Measurements from ENCODE around the gene GSK3B.

GSK3B gene

DNA sequence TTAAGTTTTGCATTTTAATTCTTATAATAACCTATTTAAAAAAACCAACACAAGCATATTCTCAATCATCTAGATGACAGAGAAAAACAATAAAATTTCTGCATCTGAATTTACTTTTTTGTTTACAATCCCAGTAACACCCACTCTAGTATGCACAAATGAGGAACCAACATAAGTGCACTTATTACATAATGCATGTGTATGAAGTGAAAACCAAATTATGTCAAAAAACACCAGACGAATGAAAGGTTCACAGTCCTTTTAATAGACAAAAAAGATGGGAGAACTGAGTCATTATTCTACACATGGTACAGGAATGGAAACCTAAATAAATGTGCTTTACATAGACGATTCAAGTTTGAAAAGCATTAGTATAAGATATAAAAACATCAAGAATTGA is 220.6 kb downstream of the GSK3B start:
- Mint-ChIP-seq H3K4me1 (peaks cover 31% of the 10 kb centered on the region), H3K27ac (no peak overlapping the region), H3K9me3 (no peaks in the 10 kb centered on the region), H3K4me3 (no peak overlapping the region), H3K27me3 (no peaks in the 10 kb centered on the region)
- no peak for DNase-seq
- ATAC-seq, result no peak

GRCh38 chr3:119872773-119873172 is 221.5 kb downstream of the GSK3B start:
- H3K4me1 Mint-ChIP-seq, result peaks cover 31% of the 10 kb centered on the region
- H3K4me3 Mint-ChIP-seq, result no peak overlapping the region
- ATAC-seq (no peak), DNase-seq (no peak)
- no peaks in the 10 kb centered on the region for H3K27me3 Mint-ChIP-seq
- peak overlapping the region in 1 of 2 donors; percentile 37 for H3K27ac Mint-ChIP-seq
- no peaks in the 10 kb centered on the region for H3K9me3 Mint-ChIP-seq

DNA sequence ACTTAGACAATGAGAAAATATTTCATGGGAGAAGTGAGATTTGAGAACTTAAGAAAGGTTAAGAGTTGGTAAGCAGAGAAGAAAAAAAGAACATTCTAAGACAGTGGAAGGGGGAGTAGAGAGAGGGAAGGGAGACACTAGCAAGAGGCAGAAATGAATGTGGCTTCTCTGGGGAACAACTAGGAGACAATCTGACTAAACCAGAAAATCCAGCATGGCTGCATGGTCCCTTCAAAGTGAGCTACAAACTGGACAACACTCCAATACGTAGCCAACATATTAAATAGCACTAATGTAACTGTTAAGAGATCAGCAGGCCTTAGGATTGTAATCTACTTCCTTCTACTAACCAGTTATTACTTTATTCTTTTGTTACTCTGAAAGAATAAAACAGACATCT is 222.7 kb downstream of the GSK3B start:
- H3K4me3 Mint-ChIP-seq, result no peak overlapping the region
- H3K27ac Mint-ChIP-seq, result no peak overlapping the region
- peaks cover 31% of the 10 kb centered on the region for H3K4me1 Mint-ChIP-seq
- H3K9me3 Mint-ChIP-seq, result no peaks in the 10 kb centered on the region
- ATAC-seq (no peak), DNase-seq (no peak)
- no peaks in the 10 kb centered on the region for H3K27me3 Mint-ChIP-seq

GRCh38 chr3:119870512-119870911 is 223.7 kb downstream of the GSK3B start:
- H3K27me3 Mint-ChIP-seq, result no peaks in the 10 kb centered on the region
- H3K9me3 Mint-ChIP-seq, result no peaks in the 10 kb centered on the region
- no peak overlapping the region for H3K4me3 Mint-ChIP-seq
- peaks cover 31% of the 10 kb centered on the region for H3K4me1 Mint-ChIP-seq
- DNase-seq (no peak), ATAC-seq (no peak)
- no peak overlapping the region for H3K27ac Mint-ChIP-seq

- DNase-seq, result no peak
- Mint-ChIP-seq H3K4me1 (peaks cover 7% of the 10 kb centered on the region), H3K4me3 (no peak overlapping the region), H3K27ac (no peak overlapping the region), H3K9me3 (no peaks in the 10 kb centered on the region), H3K27me3 (no peaks in the 10 kb centered on the region)
- ATAC-seq, result no peak
Measured at GRCh38 chr3:119864476-119864875, 229.8 kb downstream of the GSK3B start.

- Mint-ChIP-seq H3K9me3 (peaks cover 7 to 8% of the 10 kb centered on the region in 2 donors), H3K4me3 (no peak overlapping the region), H3K4me1 (peaks cover 8% of the 10 kb centered on the region), H3K27ac (no peak overlapping the region), H3K27me3 (no peaks in the 10 kb centered on the region)
- DNase-seq, result no peak
- ATAC-seq, result no peak
Measured at GRCh38 chr3:119862616-119863015, 231.6 kb downstream of the GSK3B start.

DNA sequence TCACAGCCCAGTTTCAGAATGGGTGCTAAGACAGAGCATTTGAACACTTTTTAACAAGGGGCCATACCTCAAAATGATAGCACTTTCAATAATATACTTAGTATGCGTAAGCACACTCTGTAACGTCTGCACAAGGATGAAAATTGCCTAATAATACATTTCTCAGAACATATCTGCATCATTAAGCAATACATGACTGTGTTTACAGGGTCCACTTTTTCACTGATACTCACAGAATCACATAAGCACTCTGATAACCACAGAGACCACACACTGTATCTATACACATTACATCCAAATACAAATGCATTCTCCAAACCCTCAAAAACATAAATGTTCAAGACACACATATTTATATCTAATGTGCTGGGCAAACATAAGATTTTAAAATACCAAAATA is 232.6 kb downstream of the GSK3B start:
- Mint-ChIP-seq H3K4me3 (no peak overlapping the region), H3K9me3 (peaks cover 7 to 13% of the 10 kb centered on the region in 2 donors), H3K27me3 (no peaks in the 10 kb centered on the region), H3K4me1 (peaks cover 12% of the 10 kb centered on the region), H3K27ac (no peak overlapping the region)
- ATAC-seq, result no peak
- DNase-seq, result no peak

DNA sequence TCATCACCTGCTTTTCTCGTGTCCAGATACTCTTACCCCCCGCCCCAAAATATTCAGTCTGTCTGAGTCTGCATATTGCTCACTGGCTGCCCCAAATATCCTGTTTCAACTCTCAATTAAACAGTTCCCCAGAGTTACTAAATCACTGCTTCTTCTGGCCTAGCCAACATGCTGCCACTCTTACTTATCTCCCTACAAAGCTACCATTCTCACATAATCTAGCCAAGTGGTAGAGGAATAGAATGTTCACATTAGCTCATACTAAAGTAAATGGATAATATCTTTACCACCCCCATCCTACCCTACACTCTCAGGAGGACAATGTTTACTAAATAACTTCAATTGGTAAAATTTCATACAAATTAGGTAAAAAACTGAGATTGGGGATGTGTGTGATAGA is 234.5 kb downstream of the GSK3B start:
- Mint-ChIP-seq H3K4me3 (no peak overlapping the region), H3K27ac (no peak overlapping the region)
- DNase-seq, result no peak

GRCh38 chr3:119858957-119859356 is 235.3 kb downstream of the GSK3B start:
- Mint-ChIP-seq H3K27ac (no peak overlapping the region), H3K4me1 (peaks cover 12% of the 10 kb centered on the region), H3K4me3 (no peak overlapping the region), H3K27me3 (no peaks in the 10 kb centered on the region), H3K9me3 (peaks cover 14 to 18% of the 10 kb centered on the region in 2 donors)
- ATAC-seq (no peak), DNase-seq (no peak)

More for the DNA sequence above, 234.5 kb downstream of the GSK3B start:
- ATAC-seq, result no peak
- Mint-ChIP-seq H3K9me3 (peaks cover 11 to 16% of the 10 kb centered on the region in 2 donors), H3K4me1 (peaks cover 12% of the 10 kb centered on the region), H3K27me3 (no peaks in the 10 kb centered on the region)

DNA sequence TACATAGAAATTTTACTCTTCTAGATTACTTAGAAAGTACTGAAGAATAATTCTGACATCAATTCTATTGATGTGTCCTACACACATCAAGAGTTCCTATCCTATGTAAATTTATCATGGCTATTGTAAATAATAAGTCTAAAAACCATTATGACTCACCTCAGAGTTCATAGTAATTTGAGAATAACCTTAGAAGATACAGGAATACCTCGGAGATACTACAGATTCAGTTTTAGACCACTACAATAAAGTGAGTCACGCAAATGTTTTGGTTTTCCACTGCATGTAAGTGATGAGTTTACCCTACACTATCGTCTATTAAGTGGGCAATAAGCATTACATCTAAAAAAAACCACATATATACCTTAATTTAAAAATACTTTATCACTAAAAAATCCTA is 237.6 kb downstream of the GSK3B start:
- DNase-seq (no peak), ATAC-seq (no peak)
- H3K27ac Mint-ChIP-seq, result no peak overlapping the region
- no peak overlapping the region for H3K4me3 Mint-ChIP-seq
- H3K4me1 Mint-ChIP-seq, result peaks cover 9% of the 10 kb centered on the region
- no peaks in the 10 kb centered on the region for H3K27me3 Mint-ChIP-seq
- H3K9me3 Mint-ChIP-seq, result peaks cover 20 to 24% of the 10 kb centered on the region in 2 donors

- ATAC-seq, result no peak
- H3K27ac Mint-ChIP-seq, result no peak overlapping the region
- no peak overlapping the region for H3K4me3 Mint-ChIP-seq
Measured at GRCh38 chr3:119849126-119849525, 245.1 kb downstream of the GSK3B start.

DNA sequence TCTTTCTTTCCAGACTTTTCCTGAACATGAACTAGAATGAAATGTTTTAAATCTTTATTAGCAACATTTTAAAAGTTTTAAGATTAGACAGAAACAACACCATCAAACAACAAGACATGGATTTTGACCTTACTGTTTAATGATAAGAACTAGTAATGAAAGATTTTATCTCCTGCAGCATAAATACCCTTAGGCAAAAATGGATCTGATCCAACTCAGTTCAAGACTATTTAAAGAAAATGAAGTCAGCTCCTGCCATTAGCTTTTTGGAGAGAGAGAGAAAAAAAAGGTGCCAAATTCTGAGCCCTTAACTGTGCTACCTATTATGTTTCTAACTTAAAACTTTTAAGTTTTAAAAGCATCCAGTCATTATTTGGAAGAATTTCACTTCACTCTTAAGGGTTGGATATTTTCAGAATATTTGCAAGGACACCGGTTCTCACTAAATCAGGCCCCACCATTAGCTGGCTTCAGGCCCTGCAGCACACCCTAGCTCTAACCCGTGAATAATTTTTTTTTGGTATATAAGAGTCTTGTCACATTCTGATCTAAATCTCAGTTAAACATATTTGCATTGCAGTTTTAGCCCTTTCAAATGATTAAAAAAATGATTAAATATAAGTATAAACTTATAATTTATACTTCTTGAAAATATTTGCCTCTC is 252.3 kb downstream of the GSK3B start:
- peaks cover 0 to 29% of the 10 kb centered on the region in 2 donors for H3K9me3 Mint-ChIP-seq
- H3K27me3 Mint-ChIP-seq, result no peaks in the 10 kb centered on the region
- peak overlapping the region in 1 of 2 donors; percentile 2 for H3K27ac Mint-ChIP-seq
- ATAC-seq (no peak), DNase-seq (no peak)
- H3K4me1 Mint-ChIP-seq, result peaks cover 6% of the 10 kb centered on the region
- H3K4me3 Mint-ChIP-seq, result no peak overlapping the region

More at GRCh38 chr3:119849126-119849525, 245.1 kb downstream of the GSK3B start:
- Mint-ChIP-seq H3K9me3 (peaks cover 6 to 28% of the 10 kb centered on the region in 2 donors), H3K27me3 (no peaks in the 10 kb centered on the region), H3K4me1 (peaks cover 6% of the 10 kb centered on the region)
- no peak for DNase-seq

- H3K9me3 Mint-ChIP-seq, result no peaks in the 10 kb centered on the region
- no peak for DNase-seq
- H3K27ac Mint-ChIP-seq, result no peak overlapping the region
- peaks cover 7% of the 10 kb centered on the region for H3K4me1 Mint-ChIP-seq
- H3K27me3 Mint-ChIP-seq, result no peaks in the 10 kb centered on the region
- no peak overlapping the region for H3K4me3 Mint-ChIP-seq
- ATAC-seq, result no peak
Measured at GRCh38 chr3:119835556-119835955, 258.7 kb downstream of the GSK3B start.

GRCh38 chr3:119834754-119835370 is 259.4 kb downstream of the GSK3B start:
- no peak for ATAC-seq
- DNase-seq, result no peak
- Mint-ChIP-seq H3K27me3 (no peaks in the 10 kb centered on the region), H3K4me1 (peaks cover 7% of the 10 kb centered on the region), H3K9me3 (no peaks in the 10 kb centered on the region), H3K4me3 (no peak overlapping the region), H3K27ac (no peak overlapping the region)

GRCh38 chr3:119831941-119832371 is 262.3 kb downstream of the GSK3B start:
- ATAC-seq (no peak), DNase-seq (no peak)
- Mint-ChIP-seq H3K27me3 (no peaks in the 10 kb centered on the region), H3K9me3 (no peaks in the 10 kb centered on the region), H3K27ac (no peak overlapping the region), H3K4me3 (no peak overlapping the region), H3K4me1 (peaks cover 7% of the 10 kb centered on the region)

DNA sequence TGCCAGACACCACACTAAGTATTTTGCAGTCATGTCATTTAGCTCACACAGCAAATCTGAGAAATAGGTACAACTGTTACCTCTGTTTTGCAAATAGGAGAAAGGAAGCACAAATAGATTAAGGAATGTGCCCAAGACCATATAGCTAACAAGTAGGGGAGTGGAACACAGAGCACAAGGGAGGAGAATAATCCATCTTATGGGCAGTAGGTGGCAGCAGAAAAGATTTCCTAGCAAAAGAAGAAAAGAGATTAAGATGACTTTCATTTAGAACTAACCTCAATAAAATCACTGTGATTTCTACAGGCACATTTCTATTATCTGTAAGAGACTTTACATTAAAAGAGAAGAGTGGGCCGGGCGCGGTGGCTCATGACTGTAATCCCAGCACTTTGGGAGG is 263.2 kb downstream of the GSK3B start:
- H3K9me3 Mint-ChIP-seq, result no peaks in the 10 kb centered on the region
- no peaks in the 10 kb centered on the region for H3K27me3 Mint-ChIP-seq
- H3K4me3 Mint-ChIP-seq, result no peak overlapping the region
- no peak for DNase-seq
- peaks cover 7% of the 10 kb centered on the region for H3K4me1 Mint-ChIP-seq
- ATAC-seq, result no peak
- no peak overlapping the region for H3K27ac Mint-ChIP-seq

DNA sequence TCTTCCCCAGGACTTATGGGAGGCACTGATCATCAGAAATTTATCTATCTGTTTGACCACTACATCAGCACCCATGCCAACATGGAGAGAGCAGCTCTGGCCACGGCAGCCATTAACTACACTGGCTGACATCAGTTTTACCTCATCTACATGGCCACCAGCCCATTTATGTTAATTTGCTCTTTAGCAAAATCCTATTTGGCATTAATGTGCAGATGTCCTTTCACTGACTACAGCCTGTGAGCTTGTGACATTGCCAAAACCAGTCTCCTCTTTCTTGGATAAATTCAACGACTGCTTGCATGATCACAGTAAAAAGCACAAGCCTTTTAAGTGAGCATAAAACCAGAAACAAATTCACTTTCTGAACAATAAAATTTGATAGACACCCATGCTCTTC is 264.8 kb downstream of the GSK3B start:
- DNase-seq (no peak), ATAC-seq (no peak)
- Mint-ChIP-seq H3K4me3 (no peak overlapping the region), H3K27ac (no peak overlapping the region), H3K9me3 (no peaks in the 10 kb centered on the region), H3K27me3 (no peaks in the 10 kb centered on the region), H3K4me1 (no peaks in the 10 kb centered on the region)

All from stimulated activated naive CD8-positive, alpha-beta T cell treated with anti-CD3 and anti-CD28 coated beads, Interleukin-15, amount 100 ng/mL, for 72 hours (primary cell).